HG03139 (cell line): Measurements from ENCODE around the gene RSPRY1.
"Not testable (repeated sequence)": the region's sequence is repeated elsewhere in the genome, so short reads cannot be mapped to it uniquely, and the experiment has no call there.

Experiments used
- ATAC-seq: cut with Tn5 transposase; IDR thresholded peaks from one replicate; pipeline ENCODE4 v1.9.1; 2021; ENCODE audit not compliant: unreplicated experiment

The RSPRY1 gene

GRCh38 chr16:57185446-57185944 is 634 bp upstream of the RSPRY1 start:
- ATAC-seq, result peak; percentile 30

GRCh38 chr16:57186872-57187854 is 1.0 kb downstream of the RSPRY1 start:
- no peak for ATAC-seq

GRCh38 chr16:57187902-57188710 is 2.0 kb downstream of the RSPRY1 start:
- ATAC-seq, result not testable (repeated sequence)

- ATAC-seq, result no peak
Observed at GRCh38 chr16:57188711-57189002, 2.5 kb downstream of the RSPRY1 start.

DNA sequence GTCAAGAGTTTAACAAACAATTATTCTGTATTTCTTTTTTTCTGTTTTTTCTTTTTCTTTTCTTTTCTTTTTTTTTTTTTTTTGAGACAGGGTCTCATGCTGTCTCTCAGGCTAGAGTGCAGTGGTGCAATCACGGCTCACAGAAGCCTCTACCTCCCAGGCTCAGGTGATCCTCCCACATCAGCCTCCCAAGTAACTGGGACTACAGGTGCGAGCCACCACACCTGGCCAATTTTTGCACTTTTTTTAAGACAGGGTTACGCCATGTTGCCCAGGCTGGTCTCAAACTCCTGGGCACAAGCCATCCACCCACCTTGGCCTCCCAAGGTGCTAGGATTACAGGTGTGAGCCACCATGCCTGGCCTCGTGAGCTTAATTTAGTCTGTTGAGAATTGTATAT is 3.4 kb downstream of the RSPRY1 start:
- ATAC-seq, result not testable (repeated sequence)

DNA sequence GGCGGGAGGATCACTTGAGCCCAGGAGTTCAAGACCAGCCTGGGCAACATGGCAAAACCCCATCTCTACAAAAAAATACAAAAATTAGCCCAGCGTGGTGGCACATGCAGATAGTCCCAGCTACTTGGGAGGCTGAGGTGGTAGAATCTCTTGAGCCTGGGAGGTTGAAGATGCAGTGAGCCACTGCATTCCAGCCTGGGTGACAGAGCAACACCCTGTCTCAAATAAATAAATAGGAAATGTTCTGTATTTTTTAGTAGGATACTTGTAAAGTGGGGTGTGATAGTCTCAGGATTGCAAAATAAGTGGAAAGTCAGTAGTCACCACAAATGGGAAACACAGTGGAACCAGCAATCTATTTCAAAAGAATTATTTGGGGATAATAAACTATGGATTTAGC is 4.0 kb downstream of the RSPRY1 start:
- ATAC-seq, result no peak

DNA sequence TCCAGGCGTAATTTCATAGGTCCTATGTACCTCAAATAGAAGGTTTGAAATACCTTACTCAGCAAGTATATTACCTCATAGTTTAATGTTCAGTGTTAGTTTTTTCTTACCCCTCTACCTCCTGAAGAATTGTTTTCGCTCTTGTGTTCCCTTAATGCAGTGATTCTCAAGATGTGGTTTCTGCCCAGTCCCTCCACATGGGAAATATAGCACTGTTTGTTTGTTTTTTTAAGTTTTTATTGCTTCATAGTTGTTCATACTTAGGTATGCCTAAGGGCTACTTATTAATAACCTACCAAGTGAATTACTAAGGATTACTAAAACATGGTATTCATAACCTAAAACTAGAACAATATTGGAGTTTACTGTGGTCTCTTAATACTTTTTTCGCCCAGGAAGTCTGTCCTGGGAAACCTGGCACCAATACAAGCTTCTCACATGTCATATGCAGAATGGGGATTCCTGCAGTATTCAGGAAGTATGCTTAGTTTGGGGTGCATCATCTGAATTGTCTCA is 5.0 kb downstream of the RSPRY1 start:
- ATAC-seq, result no peak

DNA sequence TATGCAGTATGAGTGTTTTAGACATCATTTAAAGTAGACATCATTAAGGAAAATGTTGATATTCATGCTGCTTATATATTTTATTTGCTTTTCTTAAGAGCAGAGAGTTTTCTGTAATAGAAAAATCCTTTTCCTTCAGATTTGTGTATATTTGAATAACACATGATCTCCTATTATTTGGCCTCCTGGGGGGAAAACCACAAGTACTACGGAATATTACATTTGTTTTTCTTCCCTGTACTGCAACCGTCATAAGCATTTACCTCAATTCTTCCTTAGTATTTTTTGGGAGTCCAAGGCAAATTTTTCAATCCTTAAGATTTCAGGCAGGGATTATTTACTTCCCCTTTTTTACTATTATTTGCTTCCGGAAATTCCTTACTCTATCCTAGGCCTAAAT is 6.0 kb downstream of the RSPRY1 start:
- no peak for ATAC-seq

GRCh38 chr16:57192720-57193486 is 6.8 kb downstream of the RSPRY1 start:
- no peak for ATAC-seq

GRCh38 chr16:57194512-57194911 is 8.4 kb downstream of the RSPRY1 start:
- no peak for ATAC-seq

GRCh38 chr16:57196286-57196685 is 10.2 kb downstream of the RSPRY1 start:
- ATAC-seq, result no peak

DNA sequence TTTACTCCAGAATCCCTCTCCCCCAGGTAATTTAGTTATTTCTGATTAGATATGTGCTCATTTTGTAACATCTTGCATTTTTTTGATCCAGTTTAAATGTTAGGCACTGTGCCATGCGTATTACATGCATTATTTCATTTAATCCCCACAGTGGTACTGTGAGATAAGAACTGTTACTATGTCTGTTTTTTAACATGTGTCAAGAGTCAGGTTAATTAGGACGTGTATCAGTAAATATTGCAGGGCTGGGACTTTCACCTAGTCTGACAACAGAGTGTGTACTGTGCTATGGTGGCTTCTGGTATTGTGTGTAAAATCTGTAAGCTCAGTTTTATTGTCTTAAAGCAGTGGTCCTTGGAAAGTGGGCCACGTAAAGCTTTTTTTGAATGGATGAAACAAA is 10.6 kb downstream of the RSPRY1 start:
- ATAC-seq, result no peak

DNA sequence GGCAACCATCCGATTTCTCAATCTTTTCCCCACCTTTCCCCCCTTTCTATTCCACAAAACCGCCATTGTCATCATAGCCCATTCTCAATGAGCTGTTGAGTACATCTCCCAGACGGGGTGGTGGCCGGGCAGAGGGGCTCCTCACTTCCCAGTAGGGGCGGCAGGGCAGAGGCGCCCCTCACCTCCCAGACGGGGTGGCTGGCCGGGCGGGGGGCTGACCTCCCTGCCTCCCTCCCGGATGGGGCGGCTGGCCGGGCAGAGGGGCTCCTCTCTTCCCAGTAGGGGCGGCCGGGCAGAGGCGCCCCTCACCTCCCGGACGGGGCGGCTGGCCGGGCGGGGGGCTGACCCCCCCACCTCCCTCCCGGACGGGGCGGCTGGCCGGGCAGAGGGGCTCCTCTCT is 14.2 kb downstream of the RSPRY1 start:
- not testable (repeated sequence) for ATAC-seq

DNA sequence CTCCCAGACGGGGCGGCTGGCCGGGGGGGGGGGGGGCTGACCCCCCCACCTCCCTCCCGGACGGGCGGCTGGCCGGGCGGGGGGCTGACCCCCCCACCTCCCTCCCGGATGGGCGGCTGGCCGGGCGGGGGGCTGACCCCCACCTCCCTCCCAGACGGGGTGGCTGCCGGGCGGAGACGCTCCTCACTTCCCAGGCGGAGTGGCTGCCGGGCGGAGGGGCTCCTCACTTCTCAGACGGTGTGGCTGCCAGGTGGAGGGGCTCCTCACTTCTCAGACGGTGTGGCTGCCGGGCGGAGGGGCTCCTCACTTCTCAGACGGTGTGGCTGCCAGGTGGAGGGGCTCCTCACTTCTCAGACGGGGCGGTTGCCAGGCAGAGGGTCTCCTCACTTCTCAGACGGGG is 14.8 kb downstream of the RSPRY1 start:
- ATAC-seq, result not testable (repeated sequence)

DNA sequence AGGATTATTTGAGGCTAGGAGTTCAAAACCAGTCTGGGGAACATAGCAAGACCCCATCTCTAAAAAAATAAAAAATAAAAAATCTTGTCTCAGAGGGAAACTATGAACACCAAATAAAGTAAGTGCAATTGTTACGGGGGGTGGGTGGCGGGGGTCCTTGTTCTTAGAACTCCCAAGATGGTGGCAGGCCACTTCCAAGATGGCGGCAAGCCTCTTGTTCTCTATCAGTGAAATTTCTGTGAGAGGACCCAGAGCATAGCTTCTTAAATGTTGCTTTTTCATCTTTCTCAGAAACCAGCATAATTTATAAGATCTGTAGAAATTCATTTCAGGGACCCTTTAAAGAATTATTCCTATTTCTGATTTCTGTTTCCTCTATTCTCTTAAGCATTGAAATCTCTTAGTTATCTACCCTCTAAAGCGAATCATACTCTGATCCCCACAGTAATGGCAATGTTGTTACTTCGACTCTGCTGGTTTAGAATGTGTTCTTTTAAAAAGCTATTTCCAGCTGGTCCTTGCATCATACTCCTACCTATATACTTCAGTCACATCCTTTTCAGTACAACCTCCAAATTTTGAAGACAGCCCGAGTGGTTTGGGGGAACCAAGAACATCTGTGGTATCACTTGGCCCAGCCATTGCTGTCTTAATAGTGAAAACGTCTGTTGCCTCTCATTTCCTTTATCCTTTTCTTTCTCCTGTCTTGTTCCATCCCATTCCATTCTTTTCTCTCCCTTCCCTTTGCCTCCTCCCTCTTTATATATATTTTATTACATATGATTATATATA is 16.2 kb downstream of the RSPRY1 start:
- no peak for ATAC-seq

DNA sequence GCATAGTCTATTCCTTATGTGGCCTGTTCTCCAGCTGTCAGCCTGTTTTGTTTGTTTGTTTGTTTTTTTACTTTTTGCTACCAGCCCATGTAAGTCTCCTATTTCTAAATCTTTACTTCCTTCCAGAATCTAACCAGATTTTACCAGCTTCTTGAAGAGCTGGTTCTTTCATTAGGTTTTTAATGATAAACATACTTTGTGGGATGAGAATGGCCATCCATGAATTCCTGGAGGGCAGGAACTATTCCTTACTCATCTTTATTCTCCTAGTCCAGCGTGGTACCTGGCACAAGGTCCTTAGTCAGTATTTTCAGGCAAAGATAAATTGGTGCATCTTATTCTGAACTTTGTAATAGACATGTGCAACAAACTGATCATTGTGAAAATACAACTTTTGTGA is 17.3 kb downstream of the RSPRY1 start:
- no peak for ATAC-seq

DNA sequence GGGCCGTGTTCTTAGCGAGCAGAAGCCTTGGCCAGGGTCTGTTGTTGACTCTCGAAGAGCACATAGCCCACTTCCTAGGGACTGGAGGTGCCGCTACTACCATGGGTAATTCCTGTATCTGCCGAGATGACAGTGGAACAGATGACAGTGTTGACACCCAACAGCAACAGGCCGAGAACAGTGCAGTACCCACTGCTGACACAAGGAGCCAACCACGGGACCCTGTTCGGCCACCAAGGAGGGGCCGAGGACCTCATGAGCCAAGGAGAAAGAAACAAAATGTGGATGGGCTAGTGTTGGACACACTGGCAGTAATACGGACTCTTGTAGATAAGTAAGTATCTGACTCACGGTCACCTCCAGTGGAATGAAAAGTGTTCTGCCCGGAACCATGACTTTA is 18.5 kb downstream of the RSPRY1 start:
- no peak for ATAC-seq

- ATAC-seq, result no peak
Observed at GRCh38 chr16:57208926-57209325, 22.8 kb downstream of the RSPRY1 start.

GRCh38 chr16:57209780-57210179 is 23.7 kb downstream of the RSPRY1 start:
- no peak for ATAC-seq

DNA sequence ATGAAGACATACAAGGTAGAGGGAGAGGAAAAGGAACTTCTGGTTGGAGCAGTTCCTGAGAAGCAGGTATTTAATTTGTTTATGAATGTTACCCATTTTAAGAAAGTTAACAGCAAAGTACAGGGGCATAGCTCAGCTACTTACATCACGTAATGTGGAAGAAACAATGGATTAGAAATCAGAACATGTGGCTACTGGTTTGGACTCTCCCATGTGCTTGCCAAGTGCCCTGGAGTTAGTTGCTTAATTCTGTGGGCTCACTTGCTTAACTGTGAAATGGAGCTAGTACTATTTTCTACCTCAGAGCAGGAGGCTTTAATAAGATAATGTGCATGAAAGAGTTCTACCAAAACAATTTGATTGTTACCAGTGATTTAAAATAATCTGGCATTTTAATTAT is 27.3 kb downstream of the RSPRY1 start:
- ATAC-seq, result no peak
